Ascending aorta (tissue), 2 donors: ENCODE results near the gene ANKMY1. TPM values are rescaled to one million over a fixed set of nuclear protein-coding genes. Genes with fewer than 3 reads are reported as not detected.

Experiments used
- DNase-seq, 2 donors: peaks; one replicate each; pipeline ENCODE4 v3.0.0-alpha.2; 2019; ENCODE audit warnings: low spot score in 2 of 2
- H3K27ac ChIP-seq, 2 donors: fragments of 200-600 bp; sonication (generic); one replicate each; pipeline ENCODE4 v1.5.1; 2016 to 2017; ENCODE audit warnings: mild to moderate bottlenecking in 1 of 2
- H3K27me3 ChIP-seq: fragments of 200-600 bp; sonication (generic); one replicate; pipeline ENCODE4 v1.5.1; 2017
- H3K36me3 ChIP-seq, 2 donors: fragments of 200-600 bp; sonication (generic); one replicate each; pipeline ENCODE4 v1.5.1; 2016
- H3K4me1 ChIP-seq, 2 donors: fragments of 200-600 bp; sonication (generic); one replicate each; pipeline ENCODE4 v1.5.1; 2016 to 2017; ENCODE audit warnings: mild to moderate bottlenecking in 1 of 2
- H3K4me3 ChIP-seq, 2 donors: fragments of 200-600 bp; sonication (generic); one replicate each; pipeline ENCODE4 v1.5.1; 2016 to 2017; ENCODE audit warnings: mild to moderate bottlenecking in 1 of 2
- H3K9me3 ChIP-seq, 2 donors: fragments of 200-600 bp; sonication (generic); one replicate each; pipeline ENCODE4 v1.5.1; 2016
- CTCF ChIP-seq, 3 experiments: fragments of 200-600 bp in 2 of 3; fragments of 450-650 bp in 1 of 3; sonication (generic) in 2 of 3; IDR thresholded peaks; one replicate each; pipeline ENCODE4 v1.5.1; 2016 to 2019; ENCODE audit warnings: antibody characterized with exemption in 3 of 3, mild to moderate bottlenecking in 1 of 3, moderate library complexity in 1 of 3
- intact Hi-C: fragments of 100-400 bp; cut with DNase I; formaldehyde crosslinking; loops from one replicate; pipeline ENCODE4 v1.15.1; 2023
- total RNA-seq: library from RNA; depleted of rRNA; stranded (reverse); fragments of >200 nt; gene quantifications from one replicate; pipeline ENCODE4 v1.1.0, GENCODE V29; 2016

The ANKMY1 gene
- total RNA-seq, 1 donor from 2014 or later, result 14.4 TPM

- Histone ChIP-seq H3K4me3 (no peak overlapping the region), H3K27ac (no peak overlapping the region), H3K36me3 (peaks cover 48 to 53% of the 10 kb centered on the region in 2 donors), H3K4me1 (no peaks in the 10 kb centered on the region), H3K9me3 (no peaks in the 10 kb centered on the region), H3K27me3 (no peaks in the 10 kb centered on the region)
- no peak for TF ChIP-seq CTCF (IDR thresholded peaks at IDR 0.05)
- DNase-seq, result peak in 1 of 2 donors; percentile 54
- intact Hi-C loops, result no loop called here
These were observed 93.1 kb downstream of the ANKMY1 start for GRCh38 chr2:240464514-240465241.

GRCh38 chr2:240463866-240464481 lies 93.8 kb downstream of the ANKMY1 start:
- intact Hi-C loops, result no loop called here
- Histone ChIP-seq H3K27ac (no peak overlapping the region), H3K36me3 (peaks cover 48 to 58% of the 10 kb centered on the region in 2 donors), H3K4me1 (no peaks in the 10 kb centered on the region), H3K4me3 (no peak overlapping the region), H3K27me3 (no peaks in the 10 kb centered on the region), H3K9me3 (no peaks in the 10 kb centered on the region)
- TF ChIP-seq CTCF (IDR thresholded peaks at IDR 0.05), result no peak
- DNase-seq, result peak; percentile 4 to 54

GRCh38 chr2:240463274-240463865 lies 94.4 kb downstream of the ANKMY1 start:
- intact Hi-C loops, result no loop called here
- H3K4me1 ChIP-seq, result no peaks in the 10 kb centered on the region
- peaks cover 48 to 58% of the 10 kb centered on the region in 2 donors for H3K36me3 ChIP-seq
- TF ChIP-seq CTCF (IDR thresholded peaks at IDR 0.05), result no peak
- H3K9me3 ChIP-seq, result no peaks in the 10 kb centered on the region
- H3K27ac ChIP-seq, result no peak overlapping the region
- H3K27me3 ChIP-seq, result no peaks in the 10 kb centered on the region
- peak; percentile 5 to 56 for DNase-seq
- H3K4me3 ChIP-seq, result no peak overlapping the region

- no peak for TF ChIP-seq CTCF (IDR thresholded peaks at IDR 0.05)
- DNase-seq, result peak; percentile 2 to 47
- H3K4me1 ChIP-seq, result no peaks in the 10 kb centered on the region
- H3K36me3 ChIP-seq, result peaks cover 48 to 58% of the 10 kb centered on the region in 2 donors
- intact Hi-C loops, result no loop called here
- H3K27me3 ChIP-seq, result no peaks in the 10 kb centered on the region
- no peaks in the 10 kb centered on the region for H3K9me3 ChIP-seq
- no peak overlapping the region for H3K27ac ChIP-seq
- no peak overlapping the region for H3K4me3 ChIP-seq
These were observed 95.0 kb downstream of the ANKMY1 start for GRCh38 chr2:240462707-240463273.

- H3K27me3 ChIP-seq, result no peaks in the 10 kb centered on the region
- peak; percentile 2 to 61 for DNase-seq
- H3K4me3 ChIP-seq, result no peak overlapping the region
- no peaks in the 10 kb centered on the region for H3K4me1 ChIP-seq
- intact Hi-C loops, result no loop called here
- peaks cover 48 to 58% of the 10 kb centered on the region in 2 donors for H3K36me3 ChIP-seq
- no peak overlapping the region for H3K27ac ChIP-seq
- H3K9me3 ChIP-seq, result no peaks in the 10 kb centered on the region
- TF ChIP-seq CTCF (IDR thresholded peaks at IDR 0.05), result no peak
These were observed 95.6 kb downstream of the ANKMY1 start for GRCh38 chr2:240462073-240462706.
